ENCODE measurements around the gene NMUR1. TPM values are rescaled to one million over a fixed set of nuclear protein-coding genes. Genes with fewer than 3 reads are reported as not detected.

NMUR1 gene
- total RNA-seq, 1 donor from 2014 or later: not detected

- TF ChIP-seq EZH2 (IDR thresholded peaks at IDR 0.05; ENCODE audit: insufficient read depth, low read length) (no peak), CTCF (IDR thresholded peaks at IDR 0.05; ENCODE audit: insufficient read depth, low read depth, low read length) (no peak)
- Mint-ChIP-seq H3K4me3 (ENCODE audit: unreplicated experiment) (no peak overlapping the region), H3K36me3 (ENCODE audit: low read depth, unreplicated experiment) (no peaks in the 10 kb centered on the region), H3K27me3 (ENCODE audit: low read depth, unreplicated experiment) (peaks cover 11% of the 10 kb centered on the region), H3K9me3 (ENCODE audit: unreplicated experiment) (peaks cover 4% of the 10 kb centered on the region), H3K27ac (ENCODE audit: unreplicated experiment) (no peak overlapping the region), H3K4me1 (ENCODE audit: low read depth, unreplicated experiment) (peaks cover 4% of the 10 kb centered on the region)
- H3K4me1 ChIP-seq (ENCODE audit: insufficient read depth, low read length): no peaks in the 10 kb centered on the region
- no peak overlapping the region for H3K4me2 ChIP-seq (ENCODE audit: low read length)
- H4K20me1 ChIP-seq (ENCODE audit: insufficient read depth, low read length): no peaks in the 10 kb centered on the region
- no peak for FAIRE-seq
- no peaks in the 10 kb centered on the region for H3K9me3 ChIP-seq (ENCODE audit: insufficient read depth, low read depth, low read length)
- H3K9ac ChIP-seq (ENCODE audit: low read length): no peak overlapping the region
- H3K27me3 ChIP-seq (ENCODE audit: insufficient read depth, low read length): no peaks in the 10 kb centered on the region
- no peak overlapping the region for H2AFZ ChIP-seq (ENCODE audit: low read depth, low read length)
- no peak overlapping the region for H3K27ac ChIP-seq (ENCODE audit: low read depth, low read length)
- H3K36me3 ChIP-seq (ENCODE audit: insufficient read depth, low read length): no peaks in the 10 kb centered on the region
- H3K79me2 ChIP-seq (ENCODE audit: insufficient read depth, low read length): no peaks in the 10 kb centered on the region
- H3K4me3 ChIP-seq (ENCODE audit: insufficient read depth, low read depth, low read length): no peak overlapping the region
- no peak for DNase-seq (ENCODE audit: low read depth)
Measured at GRCh38 chr2:231576465-231576864, 46.2 kb upstream of the NMUR1 start.

- Mint-ChIP-seq H3K36me3 (ENCODE audit: low read depth, unreplicated experiment) (no peaks in the 10 kb centered on the region), H3K9me3 (ENCODE audit: unreplicated experiment) (peaks cover 4% of the 10 kb centered on the region), H3K4me3 (ENCODE audit: unreplicated experiment) (no peak overlapping the region), H3K27me3 (ENCODE audit: low read depth, unreplicated experiment) (peaks cover 6% of the 10 kb centered on the region), H3K4me1 (ENCODE audit: low read depth, unreplicated experiment) (peaks cover 4% of the 10 kb centered on the region), H3K27ac (ENCODE audit: unreplicated experiment) (no peak overlapping the region)
- Histone ChIP-seq H3K9me3 (ENCODE audit: insufficient read depth, low read depth, low read length) (no peaks in the 10 kb centered on the region), H3K79me2 (ENCODE audit: insufficient read depth, low read length) (no peaks in the 10 kb centered on the region), H4K20me1 (ENCODE audit: insufficient read depth, low read length) (no peaks in the 10 kb centered on the region), H2AFZ (ENCODE audit: low read depth, low read length) (no peak overlapping the region), H3K27me3 (ENCODE audit: insufficient read depth, low read length) (no peaks in the 10 kb centered on the region), H3K4me3 (ENCODE audit: insufficient read depth, low read depth, low read length) (no peak overlapping the region), H3K27ac (ENCODE audit: low read depth, low read length) (no peak overlapping the region), H3K9ac (ENCODE audit: low read length) (no peak overlapping the region), H3K4me1 (ENCODE audit: insufficient read depth, low read length) (no peaks in the 10 kb centered on the region), H3K4me2 (ENCODE audit: low read length) (no peak overlapping the region), H3K36me3 (ENCODE audit: insufficient read depth, low read length) (no peaks in the 10 kb centered on the region)
- no peak for FAIRE-seq
- DNase-seq (ENCODE audit: low read depth): no peak
- no peak for TF ChIP-seq EZH2 (IDR thresholded peaks at IDR 0.05; ENCODE audit: insufficient read depth, low read length)
Measured at GRCh38 chr2:231575612-231576256, 45.5 kb upstream of the NMUR1 start.

GRCh38 chr2:231573698-231574421 lies 43.6 kb upstream of the NMUR1 start:
- TF ChIP-seq CTCF (IDR thresholded peaks at IDR 0.05; ENCODE audit: insufficient read depth, low read depth, low read length) (no peak), EZH2 (IDR thresholded peaks at IDR 0.05; ENCODE audit: insufficient read depth, low read length) (no peak)
- DNase-seq (ENCODE audit: low read depth): no peak
- Mint-ChIP-seq H3K4me3 (ENCODE audit: unreplicated experiment) (no peak overlapping the region), H3K27me3 (ENCODE audit: low read depth, unreplicated experiment) (peaks cover 10% of the 10 kb centered on the region), H3K36me3 (ENCODE audit: low read depth, unreplicated experiment) (no peaks in the 10 kb centered on the region), H3K27ac (ENCODE audit: unreplicated experiment) (no peak overlapping the region), H3K4me1 (ENCODE audit: low read depth, unreplicated experiment) (peaks cover 4% of the 10 kb centered on the region), H3K9me3 (ENCODE audit: unreplicated experiment) (peaks cover 2% of the 10 kb centered on the region)
- H3K9me3 ChIP-seq (ENCODE audit: insufficient read depth, low read depth, low read length): no peaks in the 10 kb centered on the region
- H3K4me1 ChIP-seq (ENCODE audit: insufficient read depth, low read length): no peaks in the 10 kb centered on the region
- no peak overlapping the region for H3K27ac ChIP-seq (ENCODE audit: low read depth, low read length)
- H3K36me3 ChIP-seq (ENCODE audit: insufficient read depth, low read length): no peaks in the 10 kb centered on the region
- H3K9ac ChIP-seq (ENCODE audit: low read length): no peak overlapping the region
- no peak overlapping the region for H3K4me3 ChIP-seq (ENCODE audit: insufficient read depth, low read depth, low read length)
- no peak overlapping the region for H2AFZ ChIP-seq (ENCODE audit: low read depth, low read length)
- no peak overlapping the region for H3K4me2 ChIP-seq (ENCODE audit: low read length)
- no peaks in the 10 kb centered on the region for H3K79me2 ChIP-seq (ENCODE audit: insufficient read depth, low read length)
- no peaks in the 10 kb centered on the region for H4K20me1 ChIP-seq (ENCODE audit: insufficient read depth, low read length)
- no peak for FAIRE-seq
- H3K27me3 ChIP-seq (ENCODE audit: insufficient read depth, low read length): no peaks in the 10 kb centered on the region
